ENCODE measurements around the gene CCDC33.

CCDC33 gene

GRCh38 chr15:74320352-74321247, 84.5 kb downstream of the CCDC33 start:
- peak; percentile 39 for TF ChIP-seq CTCF (IDR thresholded peaks at IDR 0.05; ENCODE audit: extremely low read depth, missing control alignments)
- peak; percentile 46 for DNase-seq (ENCODE audit: low spot score)

- peak; percentile 78 for DNase-seq (ENCODE audit: low spot score)
- TF ChIP-seq CTCF (IDR thresholded peaks at IDR 0.05; ENCODE audit: extremely low read depth, missing control alignments) = peak; percentile 93
These were observed 86.5 kb downstream of the CCDC33 start for GRCh38 chr15:74322558-74323180.

- no peak for TF ChIP-seq CTCF (IDR thresholded peaks at IDR 0.05; ENCODE audit: extremely low read depth, missing control alignments)
These were observed 88.6 kb downstream of the CCDC33 start for GRCh38 chr15:74324714-74325113.

GRCh38 chr15:74326746-74327145, 90.6 kb downstream of the CCDC33 start:
- DNase-seq (ENCODE audit: low spot score) = no peak
- TF ChIP-seq CTCF (IDR thresholded peaks at IDR 0.05; ENCODE audit: extremely low read depth, missing control alignments) = no peak

More at GRCh38 chr15:74324714-74325113, 88.6 kb downstream of the CCDC33 start:
- DNase-seq (ENCODE audit: low spot score) = no peak

- no peak for TF ChIP-seq CTCF (IDR thresholded peaks at IDR 0.05; ENCODE audit: extremely low read depth, missing control alignments)
- no peak for DNase-seq (ENCODE audit: low spot score)
These were observed 91.6 kb downstream of the CCDC33 start for GRCh38 chr15:74327756-74328155.

- no peak for DNase-seq (ENCODE audit: low spot score)
- no peak for TF ChIP-seq CTCF (IDR thresholded peaks at IDR 0.05; ENCODE audit: extremely low read depth, missing control alignments)
These were observed 92.4 kb downstream of the CCDC33 start for GRCh38 chr15:74328331-74329056.

All from GM20000 (cell line).